Measurements from ENCODE around the gene GLI3. TPM values are rescaled to one million over a fixed set of nuclear protein-coding genes. Genes with fewer than 3 reads are reported as not detected.

GLI3 gene
- 43.0 and 45.0 TPM in 2 replicates for total RNA-seq (2021)
- long read RNA-seq, partial matches to known transcripts: 12 of 27 reads
- long read RNA-seq, other reads (novel, unspliced or antisense): 15 of 27 reads

DNA sequence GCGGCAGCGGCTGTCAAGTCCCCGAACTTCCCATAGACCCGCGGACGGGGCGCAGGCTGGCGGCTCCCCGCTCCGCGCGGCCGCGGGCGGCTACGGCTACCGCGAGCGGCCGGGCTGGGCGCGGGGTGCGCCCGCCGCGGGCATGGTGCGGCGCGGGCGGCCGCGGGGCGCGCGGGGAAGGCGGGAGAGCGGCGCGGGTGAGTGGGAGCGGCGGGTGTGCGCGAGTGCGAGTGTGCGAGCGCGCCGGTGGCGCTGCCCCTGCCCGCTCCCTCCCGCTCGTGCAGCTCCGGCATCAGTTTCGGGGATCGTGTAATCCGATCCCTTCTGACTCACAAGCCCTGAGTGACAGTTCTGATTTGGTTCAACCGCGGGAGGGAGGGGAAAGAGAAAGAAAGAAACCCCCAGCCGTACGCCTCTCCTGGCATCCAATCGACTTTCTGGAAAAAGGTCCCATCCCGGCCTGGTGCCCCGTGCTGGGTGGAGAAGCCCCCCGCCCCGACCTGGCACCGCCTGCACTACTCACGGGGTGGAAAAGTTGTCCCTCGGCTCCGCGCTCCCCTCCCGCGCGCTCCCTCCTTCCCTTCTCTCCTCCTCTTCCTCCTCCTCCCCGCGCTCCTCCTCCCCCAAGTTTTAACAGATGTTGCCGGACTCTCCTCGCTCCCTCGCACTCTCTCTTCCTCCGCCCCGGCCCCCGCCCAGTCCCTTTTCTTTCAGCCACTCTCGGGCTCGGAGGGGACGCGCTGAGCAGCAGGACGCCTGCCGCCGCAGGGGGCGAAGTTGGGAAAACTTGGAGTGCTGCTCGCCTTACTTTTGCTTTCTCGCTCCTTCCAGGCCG lies at the start of gene GLI3:
GLI3 (minus strand) TSS at position 234 of the 835 bp plus-strand sequence. CDS start 13,956 bp downstream, outside the sequence.
- peaks cover 0 to 1% of the 10 kb centered on the region in 2 experiments; a peak in 2 of 5 replicates for H3K9me3 Mint-ChIP-seq
- no peak within 1 kb of the TSS for H2BK20ac ChIP-seq (ENCODE audit: low read depth, low read length, poor library complexity, severe bottlenecking)

More for the DNA sequence above, at the start of gene GLI3:
- Histone ChIP-seq H3K79me2 (ENCODE audit: insufficient read depth, low read length) (peaks cover 2% of the 10 kb centered on the region; the same call in 1 of the 2 replicates), H2AFZ (ENCODE audit: low read length) (no peak within 1 kb of the TSS), H3K4me2 (ENCODE audit: insufficient read depth, insufficient read length, low read length) (peak within 1 kb of the TSS; percentile 93), H3K9ac (ENCODE audit: extremely low read depth, insufficient read length, low read length) (peak within 1 kb of the TSS; percentile 39), H2AK5ac (ENCODE audit: insufficient read length, low read length) (no peak within 1 kb of the TSS), H3K14ac (ENCODE audit: insufficient read depth, low read length) (peak within 1 kb of the TSS; percentile 47), H3K27me3 (ENCODE audit: insufficient read depth, low read length) (no peaks in the 10 kb centered on the region; the same call in 1 of the 2 replicates), H4K91ac (ENCODE audit: insufficient read length, low read depth, low read length) (no peak within 1 kb of the TSS), H3K79me1 (ENCODE audit: insufficient read depth, low read depth, low read length, poor library complexity, severe bottlenecking) (no peaks in the 10 kb centered on the region), H3K23me2 (ENCODE audit: insufficient read length, low read depth, low read length, poor library complexity, severe bottlenecking) (peaks cover 25% of the 10 kb centered on the region), H3K27ac (ENCODE audit: insufficient read length, low read depth, low read length) (no peak within 1 kb of the TSS), H2BK15ac (ENCODE audit: low read depth, low read length) (no peak within 1 kb of the TSS), H4K5ac (ENCODE audit: insufficient read length, low read depth, low read length) (no peak within 1 kb of the TSS), H3K9me3 (ENCODE audit: control insufficient read depth, low read depth, low read length) (no peaks in the 10 kb centered on the region), H4K20me1 (ENCODE audit: control insufficient read depth, insufficient read depth, insufficient read length) (no peaks in the 10 kb centered on the region), H3K18ac (ENCODE audit: insufficient read length, low read depth, low read length) (no peak within 1 kb of the TSS), H3T11ph (ENCODE audit: low read length) (no peak within 1 kb of the TSS), H3K4ac (ENCODE audit: low read depth, low read length) (no peak within 1 kb of the TSS), H2BK5ac (ENCODE audit: insufficient read length, low read length) (no peak within 1 kb of the TSS), H4K8ac (replicated peaks; ENCODE audit: insufficient read length, low read depth, low read length) (no peak within 1 kb of the TSS), H3K23ac (ENCODE audit: insufficient read length, low read depth, low read length) (no peak within 1 kb of the TSS), H3K4me1 (ENCODE audit: insufficient read depth, low read length) (peaks cover 5% of the 10 kb centered on the region; the same call in 1 of the 2 replicates), H2BK12ac (ENCODE audit: insufficient read length, low read depth, low read length) (no peak within 1 kb of the TSS), H3K56ac (ENCODE audit: insufficient read length, low read depth, low read length) (no peak within 1 kb of the TSS), H2BK120ac (ENCODE audit: low read depth, low read length, poor library complexity, severe bottlenecking) (no peak within 1 kb of the TSS)
- peak; percentile 88 for DNase-seq
- Mint-ChIP-seq H3K36me3 (ENCODE audit: insufficient read depth in 1 of 3, low read depth in 3 of 3) (peaks cover 0 to 1% (median 0%) of the 10 kb centered on the region in 3 experiments; a peak in 1 of 7 replicates), H3K27ac (peak within 1 kb of the TSS; percentile 95 to 96 (median 96)), H3K4me3 (peak within 1 kb of the TSS; percentile 88 to 94), H3K4me1 (peaks cover 65 to 67% of the 10 kb centered on the region in 2 experiments), H3K27me3 (ENCODE audit: low read depth) (peaks cover 32% of the 10 kb centered on the region)
- no CpG with 5 or more reads among the region's 92 CpGs for WGBS (ENCODE audit: extremely low coverage, insufficient read length, low lambda C conversion rate)
- TF ChIP-seq, protein P1, sequence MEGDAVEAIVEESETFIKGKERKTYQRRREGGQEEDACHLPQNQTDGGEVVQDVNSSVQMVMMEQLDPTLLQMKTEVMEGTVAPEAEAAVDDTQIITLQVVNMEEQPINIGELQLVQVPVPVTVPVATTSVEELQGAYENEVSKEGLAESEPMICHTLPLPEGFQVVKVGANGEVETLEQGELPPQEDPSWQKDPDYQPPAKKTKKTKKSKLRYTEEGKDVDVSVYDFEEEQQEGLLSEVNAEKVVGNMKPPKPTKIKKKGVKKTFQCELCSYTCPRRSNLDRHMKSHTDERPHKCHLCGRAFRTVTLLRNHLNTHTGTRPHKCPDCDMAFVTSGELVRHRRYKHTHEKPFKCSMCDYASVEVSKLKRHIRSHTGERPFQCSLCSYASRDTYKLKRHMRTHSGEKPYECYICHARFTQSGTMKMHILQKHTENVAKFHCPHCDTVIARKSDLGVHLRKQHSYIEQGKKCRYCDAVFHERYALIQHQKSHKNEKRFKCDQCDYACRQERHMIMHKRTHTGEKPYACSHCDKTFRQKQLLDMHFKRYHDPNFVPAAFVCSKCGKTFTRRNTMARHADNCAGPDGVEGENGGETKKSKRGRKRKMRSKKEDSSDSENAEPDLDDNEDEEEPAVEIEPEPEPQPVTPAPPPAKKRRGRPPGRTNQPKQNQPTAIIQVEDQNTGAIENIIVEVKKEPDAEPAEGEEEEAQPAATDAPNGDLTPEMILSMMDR (conservative IDR thresholded peaks at IDR 0.05): no peak
